Dedifferentiated amniotic fluid mesenchymal stem cell (primary cell): ENCODE measurements around the gene C11orf21.
"Not testable (repeated sequence)": the region's sequence is repeated elsewhere in the genome, so short reads cannot be mapped to it uniquely, and the experiment has no call there.

Experiments
- DNase-seq: peaks from one replicate; pipeline ENCODE4 v3.0.0-alpha.2; 2016; ENCODE audit errors: extremely low spot score

Gene C11orf21

DNA sequence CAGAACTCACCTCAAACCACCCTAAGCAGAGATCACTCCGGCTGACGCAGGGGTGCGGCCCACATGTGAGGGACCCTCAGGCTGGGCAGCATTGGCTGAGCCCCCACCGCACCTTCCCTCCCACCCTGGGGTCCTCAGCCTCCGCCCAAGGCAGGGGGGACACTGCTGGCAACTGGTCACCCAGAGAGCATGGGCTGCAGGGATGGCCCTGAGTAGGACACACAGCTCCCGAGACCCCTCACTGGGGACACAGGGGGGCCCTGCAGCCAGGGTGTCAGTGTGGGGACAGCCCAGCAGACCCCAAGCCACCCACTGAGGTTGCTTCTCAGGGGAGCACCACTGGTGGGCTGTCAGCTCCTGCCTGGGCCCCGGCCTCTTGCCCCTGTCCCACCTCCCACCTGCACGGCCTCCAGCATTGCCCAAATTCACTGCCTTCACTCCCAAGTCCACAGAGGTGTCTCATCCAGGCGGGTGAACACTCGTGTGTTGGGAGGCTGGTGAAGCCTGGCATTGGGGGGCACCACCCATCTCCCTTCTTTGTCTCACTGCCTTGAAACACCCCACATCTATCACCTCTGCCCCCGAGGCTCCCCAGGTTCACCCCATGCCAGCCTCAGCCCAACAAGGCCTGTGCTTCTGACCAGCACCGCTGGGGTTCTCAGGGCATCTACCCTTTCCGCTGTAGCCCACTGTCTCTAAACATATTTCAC lies 4.7 kb downstream of the C11orf21 start:
- no peak for DNase-seq

DNA sequence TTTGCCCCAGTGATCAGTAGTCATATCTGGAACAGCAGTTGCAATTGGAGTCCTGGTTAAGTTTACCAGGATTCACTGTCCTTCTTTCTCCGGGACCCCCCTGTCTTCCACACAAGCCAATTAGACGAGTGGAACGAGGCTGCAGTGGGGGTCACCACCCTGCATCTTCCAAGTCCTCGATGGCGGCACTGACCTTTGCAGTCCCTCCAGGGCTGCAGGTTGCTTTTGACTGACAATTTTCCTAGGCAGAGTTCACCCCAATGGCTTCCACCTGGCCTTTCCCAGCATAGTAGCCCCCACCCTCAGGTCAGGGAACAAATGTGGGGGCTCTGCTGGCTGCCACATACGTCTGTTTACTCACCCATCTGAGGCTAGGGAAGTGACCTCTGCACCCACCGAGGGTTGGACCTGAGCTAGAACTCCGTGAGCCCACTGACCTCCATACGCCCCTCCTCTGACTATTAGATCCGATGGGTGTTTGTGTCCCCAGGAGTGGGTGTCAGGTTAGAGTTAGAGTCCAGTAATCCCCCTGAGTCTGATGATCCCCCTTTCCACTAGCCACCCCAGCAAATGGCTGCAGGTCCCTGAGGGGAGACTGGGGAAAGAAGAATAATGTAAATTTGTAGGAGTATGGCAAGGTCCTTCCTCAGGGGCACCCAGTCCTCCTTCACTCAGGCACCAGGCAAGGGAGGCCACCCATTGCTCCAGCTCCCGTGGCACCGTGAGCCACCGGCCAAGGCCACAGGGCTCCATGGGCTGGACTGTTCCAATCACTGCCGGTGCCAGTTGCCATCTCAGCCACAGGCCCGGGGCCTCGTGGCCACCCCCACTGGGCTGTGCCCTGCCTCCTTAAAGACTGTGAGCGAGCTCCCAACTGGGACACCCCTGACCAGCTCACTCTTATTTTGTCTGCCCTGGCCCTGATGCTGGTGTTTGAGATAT lies 5.5 kb downstream of the C11orf21 start:
- DNase-seq, result no peak

DNA sequence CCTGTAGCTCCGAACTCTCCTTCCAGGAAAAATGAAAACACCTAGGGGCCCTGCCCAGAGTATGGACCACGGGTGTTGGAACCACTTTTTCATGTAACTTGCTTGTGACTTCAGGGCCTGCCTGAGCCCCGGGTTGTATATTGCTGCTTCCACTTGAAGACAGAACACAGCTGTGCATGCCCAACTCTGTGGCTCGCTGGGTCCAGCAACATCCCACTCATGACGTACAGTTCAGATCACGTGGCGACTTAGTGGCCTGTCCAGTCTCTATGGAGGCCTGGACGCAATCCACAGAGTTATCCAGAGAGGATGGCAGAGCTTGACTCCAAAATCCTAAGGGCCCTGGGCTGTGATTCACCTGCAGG lies 6.8 kb downstream of the C11orf21 start:
- DNase-seq, result no peak

DNA sequence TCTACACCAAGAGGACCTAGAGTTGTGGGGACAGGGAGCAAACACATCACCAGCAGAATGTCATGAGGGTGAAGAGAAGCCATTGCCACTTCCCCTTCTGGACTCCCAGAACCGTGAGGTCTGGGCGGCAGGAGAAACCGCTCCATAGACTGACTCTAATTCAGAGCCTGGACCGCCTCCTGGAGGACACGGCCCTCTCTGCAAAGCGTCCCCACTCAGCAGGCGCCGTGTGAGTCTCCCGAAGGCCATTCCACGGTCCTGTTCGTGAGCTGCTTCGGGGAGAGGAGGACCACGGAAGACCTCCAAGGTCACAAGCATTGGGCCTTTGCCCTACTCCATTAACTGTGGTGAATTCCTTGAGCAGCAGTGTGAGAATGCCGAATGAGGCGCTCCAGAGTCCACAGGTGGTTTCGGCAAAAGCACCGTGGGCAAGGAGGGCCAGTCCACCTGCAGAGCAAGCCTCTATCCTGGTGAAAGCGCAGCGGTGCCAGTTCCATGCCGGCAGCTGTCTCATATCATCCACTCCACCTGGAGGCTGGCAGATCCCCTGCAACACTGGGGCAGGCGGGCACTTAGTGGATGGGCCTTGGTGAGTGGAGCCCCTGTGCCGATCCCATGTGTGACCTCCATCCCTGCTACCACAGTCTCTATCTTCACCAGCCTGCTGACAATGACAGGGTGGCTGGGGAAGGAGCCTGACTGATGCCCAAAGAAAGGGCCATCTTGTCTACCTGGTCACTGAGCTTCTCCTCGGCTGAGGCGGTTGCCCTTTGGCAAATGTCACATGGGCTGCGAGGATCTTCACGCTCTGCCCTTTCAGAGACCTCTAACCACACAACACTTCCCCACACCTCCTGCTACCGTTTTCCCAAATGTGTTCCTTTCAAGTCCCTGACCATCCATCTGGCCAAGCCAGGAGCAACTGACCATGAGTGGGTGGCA lies 7.5 kb downstream of the C11orf21 start:
- no peak for DNase-seq

DNA sequence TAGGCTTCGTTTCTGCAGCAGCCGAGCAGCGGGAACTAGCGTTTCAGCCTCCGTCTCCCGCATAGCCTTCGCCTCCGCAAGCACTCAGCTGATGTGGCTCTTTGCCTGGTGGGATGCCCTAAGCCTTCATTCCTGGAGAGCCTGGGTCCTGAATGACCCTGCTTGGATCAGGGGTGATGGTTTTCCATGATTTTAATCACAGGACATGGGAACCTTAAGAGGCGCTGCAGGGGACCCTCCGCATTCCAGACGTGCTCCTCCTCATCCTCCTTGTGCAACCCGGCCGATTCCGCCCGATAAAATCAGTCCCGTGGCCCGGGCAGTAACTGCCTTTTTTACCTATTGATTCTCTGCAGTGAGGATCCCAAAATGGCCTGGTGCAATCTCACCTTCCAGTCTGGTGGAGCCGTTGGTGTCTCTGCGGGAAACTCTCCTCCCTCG lies 8.2 kb downstream of the C11orf21 start:
- no peak for DNase-seq

DNA sequence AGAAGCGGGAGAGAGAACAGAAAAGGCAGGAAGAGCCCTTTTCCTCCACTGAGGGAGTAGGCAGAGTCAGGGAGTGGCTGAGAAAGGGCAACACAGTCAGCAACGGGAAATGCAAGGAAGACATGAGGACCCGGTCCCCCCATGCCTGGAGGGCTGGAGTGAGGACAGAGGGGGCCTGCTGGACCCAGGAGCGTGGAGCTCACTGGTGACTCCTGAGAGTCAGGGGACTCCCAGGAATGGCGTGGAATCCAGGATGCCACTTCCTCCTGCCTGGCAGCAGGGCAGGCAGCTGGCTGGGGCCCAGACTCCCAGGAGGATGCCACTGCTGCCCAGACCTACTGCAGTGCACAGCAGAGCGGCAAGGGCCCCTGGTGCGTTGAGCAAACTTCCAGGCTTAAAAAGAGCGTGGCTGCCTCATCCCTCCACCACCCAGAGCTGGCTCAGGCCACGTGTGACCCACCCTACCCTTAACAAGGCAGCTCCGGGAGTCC lies 11.3 kb downstream of the C11orf21 start:
- no peak for DNase-seq

DNA sequence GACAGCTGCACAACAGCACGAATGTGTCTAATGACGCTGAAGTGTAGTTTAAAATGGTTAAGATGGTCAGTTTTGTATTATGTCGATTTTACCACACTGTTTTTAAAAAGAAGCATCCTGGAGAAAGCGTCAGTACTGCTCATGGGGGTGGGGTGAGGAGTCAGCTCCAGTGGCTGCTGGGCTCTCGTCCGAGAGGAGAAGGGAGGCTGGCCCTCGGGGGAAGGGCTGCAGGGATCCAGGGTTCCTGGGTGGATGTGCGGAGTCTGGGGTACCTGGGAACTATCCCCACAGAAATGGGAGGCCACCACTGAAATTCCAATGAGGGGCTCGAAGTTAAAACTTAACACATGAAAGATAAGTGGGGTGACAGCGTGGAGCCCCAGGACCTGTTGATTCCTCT lies 11.9 kb downstream of the C11orf21 start:
- DNase-seq, result no peak

DNA sequence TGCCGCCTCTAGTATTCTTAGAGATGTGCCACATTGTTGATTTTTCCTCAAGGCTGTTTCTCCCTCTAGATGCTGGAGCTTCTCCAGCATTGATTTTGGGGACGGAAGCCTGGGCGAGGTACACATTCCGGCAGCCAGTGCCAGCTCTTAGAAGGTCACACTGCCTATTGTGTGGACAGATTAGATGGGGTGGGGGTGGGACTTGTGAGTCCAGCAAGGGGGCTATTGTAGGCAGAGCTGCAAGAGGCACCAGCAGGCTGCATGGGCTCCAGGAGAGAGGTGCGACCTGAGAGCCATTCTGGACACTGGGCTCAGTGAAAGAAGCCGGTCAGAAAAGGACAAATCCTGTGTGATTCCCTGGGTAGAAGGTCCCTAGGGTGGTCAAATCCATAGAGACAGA lies 12.4 kb downstream of the C11orf21 start:
- DNase-seq, result no peak

DNA sequence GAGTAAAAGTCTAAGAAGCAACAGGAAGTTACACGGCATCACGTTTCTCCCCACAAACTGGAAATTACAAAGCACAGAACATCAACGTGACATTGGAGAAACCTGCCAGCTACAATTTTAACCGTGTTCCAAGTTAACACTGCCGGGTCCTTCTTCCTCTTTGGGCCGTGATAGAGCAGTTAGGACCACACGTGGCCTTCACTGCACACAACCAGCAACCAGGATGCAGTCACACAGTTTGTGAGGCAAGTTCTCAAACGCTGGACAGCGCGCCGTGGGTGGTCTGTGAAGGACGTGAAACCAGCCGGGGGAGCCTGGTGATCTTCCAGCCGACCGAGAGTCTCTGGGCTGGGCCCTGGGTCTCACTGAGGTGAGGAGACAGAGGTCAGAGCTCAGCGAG lies 14.6 kb downstream of the C11orf21 start:
- DNase-seq, result no peak

DNA sequence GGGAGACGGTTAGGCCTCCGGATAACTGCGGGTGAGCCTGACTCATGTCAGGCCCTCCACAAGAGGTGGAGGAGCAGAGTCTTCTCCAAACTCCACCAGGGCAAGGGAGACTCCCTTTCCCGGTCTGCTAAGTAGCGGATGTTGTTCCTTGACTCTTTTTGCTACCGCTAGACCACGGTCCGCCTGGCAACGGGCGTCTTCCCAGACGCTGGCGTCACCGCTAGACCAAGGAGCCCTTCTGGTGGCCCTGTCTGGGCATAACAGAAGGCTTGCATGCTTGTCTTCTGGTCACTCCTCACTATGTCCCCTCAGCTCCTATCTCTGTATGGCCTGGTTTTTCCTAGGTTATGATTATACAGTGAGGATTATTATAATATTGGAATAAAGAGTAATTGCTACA lies 15.4 kb downstream of the C11orf21 start:
- DNase-seq, result not testable (repeated sequence)

DNA sequence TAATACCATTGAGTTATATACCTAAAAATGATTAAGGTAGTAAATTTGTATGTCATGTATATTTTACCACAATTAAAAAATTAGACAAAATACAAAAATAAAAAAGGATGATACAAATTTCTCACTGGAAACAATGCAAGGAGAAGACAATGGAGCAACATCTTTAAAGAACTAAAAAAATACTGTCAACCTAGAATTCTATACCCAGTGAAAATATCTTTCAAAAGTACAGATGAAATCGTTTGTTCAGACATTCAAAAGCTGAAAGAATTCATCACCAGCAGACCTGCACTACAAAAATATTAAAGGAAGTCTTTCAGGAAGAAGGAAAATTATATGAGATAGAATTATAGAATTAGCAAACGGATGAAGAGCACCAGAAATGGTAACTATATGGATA lies 21.5 kb downstream of the C11orf21 start:
- no peak for DNase-seq

DNA sequence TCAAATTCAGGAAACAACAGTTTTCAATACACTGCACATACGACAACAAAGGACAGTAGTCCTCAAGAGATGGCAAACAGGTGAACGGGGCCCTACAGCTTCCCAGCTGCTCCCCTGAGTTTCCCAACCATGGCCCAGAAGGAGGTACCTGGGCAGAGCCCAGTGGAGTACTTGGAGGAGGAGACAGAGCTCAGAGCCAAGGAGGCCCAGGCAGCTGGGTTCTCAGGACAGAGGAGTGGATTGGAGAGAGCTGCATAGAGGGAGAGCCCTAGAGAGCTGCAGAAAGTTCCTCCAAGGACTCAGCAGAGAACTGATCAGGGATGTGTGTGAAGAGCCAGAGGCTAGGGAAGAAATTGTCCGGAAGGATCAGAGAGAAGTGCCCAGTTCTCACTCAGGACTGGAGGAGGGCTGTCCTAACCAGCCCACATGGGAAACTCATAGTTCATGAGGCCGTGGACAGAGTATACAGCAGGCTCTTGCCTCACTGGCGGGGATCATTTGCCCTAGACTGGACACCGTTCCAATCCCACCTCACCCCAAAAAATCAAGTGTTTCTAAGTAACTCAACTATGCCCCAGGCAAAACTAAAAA lies 23.7 kb downstream of the C11orf21 start:
- no peak for DNase-seq

DNA sequence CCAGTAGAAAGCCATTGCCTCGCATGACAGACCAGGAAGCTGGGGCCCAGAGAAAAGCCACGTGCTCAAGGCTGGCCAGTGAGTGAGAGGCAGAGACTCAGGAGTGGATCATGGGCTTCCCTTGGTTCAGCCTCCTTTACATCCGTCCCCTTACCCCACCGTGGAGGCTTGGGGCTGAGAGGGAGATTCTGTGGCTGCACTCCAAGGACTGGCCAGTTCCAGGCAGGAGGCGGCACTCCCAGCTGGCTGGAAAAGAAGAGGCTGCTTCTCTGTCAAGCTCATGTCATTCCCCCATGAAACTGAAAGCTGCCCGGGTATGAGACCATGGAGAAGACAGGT lies 24.7 kb downstream of the C11orf21 start:
- no peak for DNase-seq

DNA sequence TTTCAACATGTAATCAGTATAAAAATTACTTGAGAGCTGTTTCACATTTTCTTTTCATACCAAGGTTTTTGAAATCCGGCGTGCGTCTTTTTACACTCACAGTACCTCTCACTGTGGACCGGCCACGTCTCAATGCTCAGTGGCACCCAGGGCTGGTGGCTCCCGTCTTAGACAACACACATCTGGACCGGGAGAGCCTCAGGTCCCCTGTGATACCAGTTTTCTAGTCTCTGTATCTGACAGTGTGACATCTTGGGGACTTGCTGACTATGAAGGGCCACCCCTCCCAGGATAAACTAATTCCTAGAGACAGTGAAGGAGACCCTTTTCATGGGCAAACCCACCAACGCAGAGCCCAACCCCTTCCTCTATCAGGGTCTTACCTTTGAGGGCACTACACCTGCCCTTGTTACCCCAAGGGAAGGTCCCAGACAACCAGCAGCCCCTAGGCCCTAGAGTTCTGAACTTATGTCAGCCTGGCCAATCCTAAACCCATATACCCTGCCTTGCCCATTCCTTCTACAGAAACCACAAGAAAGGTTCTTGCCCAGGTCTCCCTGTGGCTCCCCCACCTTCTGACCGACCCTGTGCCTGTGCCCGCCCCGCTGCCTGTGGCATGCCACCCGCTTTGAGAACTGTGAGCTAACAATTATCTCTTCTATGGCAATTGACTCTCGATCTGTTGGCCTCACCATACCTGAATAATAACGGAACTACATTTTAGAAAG lies 25.3 kb downstream of the C11orf21 start:
- DNase-seq, result no peak

DNA sequence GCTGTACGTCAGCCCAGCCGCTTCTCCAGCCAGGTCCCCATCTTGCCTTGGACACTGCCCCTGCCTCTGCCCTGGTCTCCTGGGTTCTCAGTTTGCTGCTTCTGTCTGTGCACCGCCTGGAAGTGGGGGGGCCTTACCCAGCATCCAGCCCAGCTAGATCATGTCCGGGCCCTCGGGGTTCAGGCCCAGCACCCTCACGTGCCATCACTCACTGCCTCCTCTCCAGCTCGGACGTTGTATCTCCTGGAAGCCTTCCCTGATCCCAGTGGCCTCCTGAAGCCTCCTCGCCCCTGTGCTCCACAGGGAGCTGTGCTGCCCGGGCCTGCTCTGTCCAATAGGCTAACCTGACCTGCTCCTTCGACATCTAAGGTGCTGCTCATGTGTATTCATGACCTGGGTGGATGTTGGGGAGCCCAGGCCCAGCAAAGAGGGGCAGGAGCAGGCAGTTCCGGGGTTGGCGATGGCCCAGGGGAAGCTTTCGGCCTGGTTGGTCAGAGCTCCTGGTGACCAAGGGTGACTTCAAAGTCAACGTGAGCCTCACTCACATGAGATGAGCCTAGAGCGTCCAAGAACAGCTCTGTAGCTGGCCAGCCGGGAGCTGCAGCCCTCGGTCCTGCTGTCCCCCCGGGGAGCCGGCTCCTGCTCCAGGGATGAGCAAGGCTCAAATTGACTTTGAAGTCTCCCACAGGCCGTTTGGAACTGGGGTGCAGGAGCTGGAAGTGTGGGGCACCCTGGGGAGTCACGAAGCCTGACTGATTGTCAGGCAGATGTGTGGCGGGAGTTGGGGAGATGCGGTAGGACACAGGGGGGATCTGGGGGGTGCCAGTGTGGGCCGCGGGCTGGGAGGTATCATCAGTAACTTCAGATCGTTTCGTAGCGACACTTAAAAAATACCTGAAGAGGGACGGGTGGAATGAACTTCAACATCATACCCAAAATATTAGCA lies 26.1 kb downstream of the C11orf21 start:
- DNase-seq, result no peak

DNA sequence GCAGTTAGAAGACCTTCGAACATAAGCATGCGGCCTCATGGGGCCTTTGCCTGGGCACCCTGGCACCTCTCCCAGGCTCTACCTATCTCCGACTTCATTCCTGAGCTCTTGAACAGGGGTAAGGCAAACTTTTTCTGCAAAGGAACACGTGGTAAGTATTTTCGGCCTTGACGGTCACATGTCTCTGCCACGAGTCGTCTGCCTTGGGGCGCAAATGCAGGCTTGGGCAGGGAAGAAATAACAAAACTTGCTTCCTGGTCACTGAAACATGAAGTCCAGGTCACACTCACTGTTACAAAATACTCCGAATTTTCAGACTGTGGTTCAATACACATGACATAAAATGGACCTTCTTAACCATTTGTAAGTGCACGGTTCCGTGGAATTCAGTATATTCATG lies 27.9 kb downstream of the C11orf21 start:
- DNase-seq, result no peak

DNA sequence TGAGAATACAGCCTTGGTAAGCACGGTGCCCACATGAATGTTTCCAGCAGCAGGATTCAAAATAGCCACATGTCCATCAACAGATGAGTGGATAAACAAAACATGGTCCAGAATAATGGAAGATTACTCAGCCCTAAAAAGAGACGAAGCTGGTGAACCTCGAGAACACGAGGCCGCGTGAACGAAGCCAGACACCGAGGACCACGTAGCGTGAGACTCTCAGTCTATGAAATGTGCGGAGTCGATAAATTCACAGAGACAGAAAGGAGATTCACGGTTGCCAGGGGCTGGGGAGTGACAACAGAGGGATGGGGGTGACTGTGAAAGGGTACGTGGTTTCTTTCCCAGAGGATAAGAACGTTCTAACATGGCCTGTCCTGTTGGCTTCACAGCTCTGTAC lies 28.4 kb downstream of the C11orf21 start:
- DNase-seq, result no peak

DNA sequence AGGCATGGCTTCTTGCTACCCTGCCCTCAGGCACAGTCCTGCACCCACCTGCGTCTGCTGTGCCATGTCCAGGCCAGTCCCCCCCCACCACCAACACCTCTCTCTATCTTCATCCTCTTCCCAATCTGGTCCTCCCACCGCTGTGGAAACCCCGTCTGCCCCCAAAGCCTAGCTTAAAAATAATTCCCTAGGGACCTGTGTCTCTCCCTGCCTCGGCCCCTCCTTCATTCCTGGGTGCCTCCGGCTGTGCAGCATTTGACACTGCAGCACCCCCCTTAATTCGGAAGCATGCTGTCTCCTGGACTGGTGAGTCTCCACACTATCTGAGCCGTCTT lies 28.8 kb downstream of the C11orf21 start:
- no peak for DNase-seq

DNA sequence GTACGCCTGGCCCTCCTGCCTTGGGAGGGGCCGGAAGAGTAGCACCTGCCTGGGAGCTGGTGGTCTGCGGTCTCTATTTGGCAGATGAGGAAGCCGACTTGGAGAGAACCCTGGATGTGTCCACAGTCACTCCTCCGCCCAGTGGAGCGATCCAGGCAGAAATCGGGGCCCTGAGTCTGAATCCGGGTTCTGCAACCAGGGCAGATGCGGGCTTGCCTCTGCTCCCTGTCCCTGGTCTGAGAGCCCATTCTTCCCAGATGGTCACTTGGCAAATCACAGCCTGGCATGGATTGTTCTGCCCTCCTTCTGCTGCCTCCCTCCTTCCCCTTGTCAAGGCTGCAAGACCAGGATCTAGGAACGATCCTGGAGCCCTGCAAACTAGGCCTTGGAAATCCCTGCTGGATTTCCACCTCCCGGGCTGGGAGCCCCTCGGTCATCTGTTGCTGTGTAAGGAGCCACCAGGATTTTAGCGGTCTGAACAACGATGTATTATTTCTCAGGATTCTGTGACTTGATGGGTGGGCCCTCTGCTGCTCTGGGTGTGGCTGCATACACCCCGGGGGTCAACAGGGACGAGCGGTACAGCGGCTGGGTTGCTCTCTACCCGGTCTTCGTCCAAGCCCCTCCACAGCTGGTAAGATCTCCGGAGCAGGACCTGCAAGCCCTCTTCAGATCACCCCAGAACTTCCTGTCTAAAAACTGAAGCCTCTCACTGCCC lies 29.3 kb downstream of the C11orf21 start:
- DNase-seq, result no peak
